K562 (cell line): ENCODE measurements around the gene ATXN7L1. TPM values are rescaled to one million over a fixed set of nuclear protein-coding genes. Genes with fewer than 3 reads are reported as not detected.
A peak's percentile ranks its signal among the peaks of the same experiment; 100 is the strongest.

Experiments used
- CAMTA2 ChIP-seq: fragments of 250-450 bp; sonication (Bioruptor Pico); conservative IDR thresholded peaks from 2 replicates; pipeline ENCODE4 v1.5.1; 2022
- CBX5 ChIP-seq: IDR thresholded peaks from 2 replicates; pipeline ENCODE4 v1.6.1; 2014; ENCODE audit warnings: low read depth, borderline replicate concordance
- CEBPZ ChIP-seq: fragments of 150-350 bp; IDR thresholded peaks from 2 replicates; pipeline ENCODE4 v1.6.1; 2014; ENCODE audit warnings: low read depth, mild to moderate bottlenecking, low read length, borderline replicate concordance
- EWSR1 ChIP-seq: fragments of 450-650 bp; IDR thresholded peaks from 2 replicates; pipeline ENCODE4 v1.6.1; 2018; ENCODE audit warnings: borderline replicate concordance, mild to moderate bottlenecking, low read depth, moderate library complexity; ENCODE audit not compliant: partially characterized antibody
- HDAC3 ChIP-seq: fragments of 450-650 bp; IDR thresholded peaks from 2 replicates; pipeline ENCODE4 v1.6.1; 2018; ENCODE audit warnings: borderline replicate concordance, mild to moderate bottlenecking, moderate library complexity; ENCODE audit not compliant: partially characterized antibody
- KDM1A ChIP-seq, 2 experiments: fragments of 450-650 bp; IDR thresholded peaks; 2 replicates each; pipeline ENCODE4 v1.6.1; 2016; ENCODE audit warnings: mild to moderate bottlenecking in 2 of 2
- KHSRP ChIP-seq: fragments of 450-650 bp; IDR thresholded peaks from 2 replicates; pipeline ENCODE4 v1.6.1; 2017
- MAFG ChIP-seq: fragments of 450-650 bp; conservative IDR thresholded peaks from 2 replicates; pipeline ENCODE4 v1.6.1; 2016; ENCODE audit warnings: missing genetic modification characterization, missing compliant biosample characterization
- MIER1 ChIP-seq: fragments of 450-650 bp; IDR thresholded peaks from 2 replicates; pipeline ENCODE4 v1.6.1; 2016; ENCODE audit warnings: antibody characterized with exemption, mild to moderate bottlenecking, low read depth
- PHTF2 ChIP-seq: fragments of 250-450 bp; sonication (Bioruptor Pico); IDR thresholded peaks from 2 replicates; pipeline ENCODE4 v1.5.0; 2021; ENCODE audit warnings: mild to moderate bottlenecking
- SMAD1 ChIP-seq: fragments of 150-350 bp; IDR thresholded peaks from 2 replicates; pipeline ENCODE4 v1.6.1; 2014; ENCODE audit warnings: low read length, low read depth; ENCODE audit not compliant: partially characterized antibody
- TRIM28 ChIP-seq: fragments of 450-650 bp; IDR thresholded peaks from 2 replicates; pipeline ENCODE4 v1.6.1; 2017
- UBTF ChIP-seq, 2 experiments: IDR thresholded peaks; 2 replicates each; pipeline ENCODE4 v1.6.1; 2012; ENCODE audit warnings: improper control_type of control experiment in 2 of 2, low read depth in 2 of 2, low read length in 2 of 2, borderline replicate concordance in 1 of 2
- ZBTB5 ChIP-seq: fragments of 450-650 bp; IDR thresholded peaks from 2 replicates; pipeline ENCODE4 v1.6.1; 2017; ENCODE audit warnings: antibody characterized with exemption
- ZNF280B ChIP-seq: fragments of 250-450 bp; sonication (Bioruptor Pico); IDR thresholded peaks from 2 replicates; pipeline ENCODE4 v1.5.1; 2021; ENCODE audit warnings: mild to moderate bottlenecking
- ZNF311 ChIP-seq: fragments of 250-450 bp; sonication (Bioruptor Pico); IDR thresholded peaks from 2 replicates; pipeline ENCODE4 v1.4.0; 2020; ENCODE audit warnings: mild to moderate bottlenecking, moderate library complexity
- ZNF444 ChIP-seq: fragments of 250-450 bp; sonication (Bioruptor Pico); IDR thresholded peaks from 2 replicates; pipeline ENCODE4 v1.4.0; 2020; ENCODE audit warnings: mild to moderate bottlenecking, moderate library complexity
- ZNF445 ChIP-seq: fragments of 250-450 bp; sonication (Bioruptor Pico); IDR thresholded peaks from 2 replicates; pipeline ENCODE4 v1.4.0; 2020; ENCODE audit warnings: low read depth, mild to moderate bottlenecking, moderate library complexity
- polyA plus RNA-seq, 8 experiments: library from polyadenylated mRNA; depleted of rRNA in 4 of 8; stranded (reverse) in 5 of 8; unstranded in 3 of 8; fragments of >200 nt; fragmentation: Nextera tagmentation in 2 of 8; fragmentation: Illumina TruSeq in 1 of 8; extraction: Ambion mirVana in 2 of 8; extraction: Trizol in 1 of 8; gene quantifications; 2 replicates each; pipeline versions ENCODE4 v1.2.1 to v1.2.3, GENCODE V29; 2011 to 2014; ENCODE audit warnings: inconsistent platforms in 1 of 8, missing spikeins in 1 of 8
- total RNA-seq, 7 experiments: library from RNA; depleted of rRNA in 6 of 7; stranded (reverse); fragments of >200 nt in 6 of 7; fragmentation: Illumina TruSeq in 2 of 7; extraction: Trizol in 2 of 7; gene quantifications; 2 replicates each; pipeline versions ENCODE4 v1.2.1 to v1.2.3, GENCODE V29; 2011 to 2021; ENCODE audit warnings: low replicate concordance in 1 of 7

ATXN7L1 gene
- total and polyA plus RNA-seq, 9 of the 15 experiments (the other 6 are each of a cell fraction or from before 2014, with no cell fraction given) = 6.6 to 13.7 (median 10.7) TPM

GRCh38 chr7:105711726-105712402 lies 164.5 kb downstream of the ATXN7L1 start (continued):
- no peak for TF ChIP-seq ZNF444
- no peak for TF ChIP-seq KHSRP
- TF ChIP-seq MIER1 = no peak
- TF ChIP-seq CBX5 = peak; percentile 87; the same call in 1 of the 2 replicates
- TF ChIP-seq CAMTA2 (CRISPR knock-in tag) = no peak
- no peak for TF ChIP-seq ZNF311 (CRISPR knock-in tag)
- peak; percentile 75; the same call in 1 of the 2 replicates for TF ChIP-seq CEBPZ
- no peak for TF ChIP-seq ZBTB5
- no peak for TF ChIP-seq SMAD1
- peak; percentile 61; the same call in 1 of the 2 replicates for TF ChIP-seq ZNF280B (CRISPR knock-in tag)
- no peak for TF ChIP-seq EWSR1
- no peak for TF ChIP-seq PHTF2 (CRISPR knock-in tag)
- TF ChIP-seq KDM1A (IDR thresholded peaks at IDR 0.05) = no peak
- no peak for TF ChIP-seq MAFG (tag)
- no peak for TF ChIP-seq UBTF (IDR thresholded peaks at IDR 0.05; ENCODE audit: borderline replicate concordance in 1 of 2, low read depth in 2 of 2, low read length in 2 of 2)
- TF ChIP-seq TRIM28 = peak; percentile 91; the same call in 1 of the 2 replicates
- peak; percentile 30; the same call in 1 of the 2 replicates for TF ChIP-seq ZNF445 (CRISPR knock-in tag)
- no peak for TF ChIP-seq HDAC3
